ENCODE measurements around the gene MYBBP1A.

MYBBP1A gene

GRCh38 chr17:4511199-4511932 is 43.8 kb downstream of the MYBBP1A start:
- no peak for DNase-seq (ENCODE audit: low read depth)
- no peak for TF ChIP-seq CTCF (IDR thresholded peaks at IDR 0.05; ENCODE audit: low read depth, low read length, missing control alignments)
- no peak overlapping the region for H3K4me3 ChIP-seq (ENCODE audit: low read depth, low read length)

DNA sequence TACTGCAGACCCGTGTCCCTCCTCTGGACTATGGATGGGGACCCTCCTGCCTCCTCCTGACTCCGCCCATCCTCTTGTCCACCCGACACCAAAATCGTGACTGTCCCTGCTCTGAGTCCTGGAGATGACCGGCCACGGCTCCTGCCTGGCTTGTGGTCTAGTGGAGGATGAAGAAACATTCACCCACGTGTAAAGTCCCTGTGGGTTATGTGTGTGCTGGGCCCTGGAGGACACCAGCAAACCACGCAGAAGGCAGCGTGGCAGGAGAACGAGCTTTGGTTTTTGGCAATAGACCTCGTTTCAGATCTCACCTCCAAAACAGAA is 44.6 kb downstream of the MYBBP1A start:
- TF ChIP-seq CTCF (IDR thresholded peaks at IDR 0.05; ENCODE audit: low read depth, low read length, missing control alignments), result no peak
- H3K4me3 ChIP-seq (ENCODE audit: low read depth, low read length), result no peak overlapping the region
- no peak for DNase-seq (ENCODE audit: low read depth)

GRCh38 chr17:4509923-4510617 is 45.1 kb downstream of the MYBBP1A start:
- no peak for TF ChIP-seq CTCF (IDR thresholded peaks at IDR 0.05; ENCODE audit: low read depth, low read length, missing control alignments)
- no peak for DNase-seq (ENCODE audit: low read depth)
- H3K4me3 ChIP-seq (ENCODE audit: low read depth, low read length), result no peak overlapping the region

- TF ChIP-seq CTCF (IDR thresholded peaks at IDR 0.05; ENCODE audit: low read depth, low read length, missing control alignments), result peak; percentile 5
- DNase-seq (ENCODE audit: low read depth), result no peak
- no peak overlapping the region for H3K4me3 ChIP-seq (ENCODE audit: low read depth, low read length)
Observed at GRCh38 chr17:4509401-4509800, 45.8 kb downstream of the MYBBP1A start.

DNA sequence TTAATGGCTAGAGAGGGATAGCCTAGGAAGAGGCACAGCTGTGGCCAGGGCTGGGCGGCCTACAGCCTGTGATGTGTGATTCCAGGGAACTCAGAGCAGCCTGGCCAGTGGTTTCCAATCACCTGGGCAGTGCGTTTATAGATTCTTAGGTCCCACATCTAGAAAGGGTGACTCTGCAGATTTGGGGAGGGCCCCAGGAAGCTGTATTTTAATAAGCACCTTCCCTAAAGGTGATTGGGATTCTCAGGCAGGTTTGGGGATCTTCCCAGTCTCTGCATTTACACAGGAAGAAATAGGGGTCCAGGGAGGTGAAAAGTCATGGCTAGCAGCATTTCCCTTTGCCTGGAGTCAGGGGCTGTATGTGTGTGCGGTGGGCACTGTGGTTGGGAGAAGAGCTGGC is 47.0 kb downstream of the MYBBP1A start:
- TF ChIP-seq CTCF (IDR thresholded peaks at IDR 0.05; ENCODE audit: low read depth, low read length, missing control alignments), result no peak
- no peak overlapping the region for H3K4me3 ChIP-seq (ENCODE audit: low read depth, low read length)
- DNase-seq (ENCODE audit: low read depth), result no peak

- no peak overlapping the region for H3K4me3 ChIP-seq (ENCODE audit: low read depth, low read length)
- no peak for DNase-seq (ENCODE audit: low read depth)
- no peak for TF ChIP-seq CTCF (IDR thresholded peaks at IDR 0.05; ENCODE audit: low read depth, low read length, missing control alignments)
Observed at GRCh38 chr17:4507361-4508111, 47.6 kb downstream of the MYBBP1A start.
